Peyer's patch (tissue), 4 donors: ENCODE results near the gene NCOA3.

Source experiments
- CTCF ChIP-seq, 6 experiments: fragments of 450-650 bp in 4 of 6; fragments of 200-600 bp in 2 of 6; sonication (generic) in 1 of 6; IDR thresholded peaks; one replicate each; pipeline ENCODE4 v1.5.1; 2017 to 2019; ENCODE audit warnings: antibody characterized with exemption in 6 of 6, mild to moderate bottlenecking in 3 of 6, moderate library complexity in 1 of 6
- POLR2A ChIP-seq, 2 donors: fragments of 450-650 bp; IDR thresholded peaks; one replicate each; pipeline ENCODE4 v1.5.1; 2017; ENCODE audit warnings: antibody characterized with exemption in 2 of 2, mild to moderate bottlenecking in 2 of 2, moderate library complexity in 2 of 2

DNA sequence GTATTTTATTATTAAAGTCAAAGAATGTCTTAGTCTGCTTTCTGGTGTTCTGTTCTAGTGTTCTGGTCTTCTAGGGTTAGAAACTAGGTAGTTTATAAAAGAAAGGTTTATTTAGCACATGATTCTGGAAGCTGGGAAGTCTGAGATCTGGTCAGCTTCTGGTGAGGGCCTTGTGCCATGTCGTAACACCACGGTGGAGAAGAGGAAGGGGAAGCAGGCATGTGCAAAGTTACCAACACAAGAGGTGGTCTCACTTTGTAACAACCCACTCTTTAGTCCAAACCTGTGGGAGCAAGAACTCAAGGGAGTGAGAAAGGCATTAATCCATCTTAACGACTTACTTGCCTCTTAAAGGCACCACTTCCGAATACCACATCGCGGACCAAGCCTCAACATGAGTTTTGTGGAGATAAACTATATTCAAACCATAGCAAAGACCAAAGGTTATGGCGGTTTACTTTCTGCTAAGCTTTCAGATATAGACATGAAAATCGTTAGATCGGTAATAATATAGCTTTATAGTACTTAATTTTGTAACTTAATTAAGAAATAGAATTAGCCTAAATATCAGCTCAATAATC is 99.4 kb downstream of the NCOA3 start:
- TF ChIP-seq POLR2A (IDR thresholded peaks at IDR 0.05) (no peak), CTCF (IDR thresholded peaks at IDR 0.05) (no peak)
